OCI-LY3 (cell line): ENCODE results near the gene CTNNA1.

Experiments
- H2AFZ ChIP-seq: fragments of 200-600, 300-600 bp; shearing (Covaris generic); 2 replicates; pipeline ENCODE4 v1.6.0; 2014; ENCODE audit warnings: antibody characterized with exemption, low read depth, low read length
- H3K27ac ChIP-seq: fragments of 200-600, 300-600 bp; sonication (generic); 2 replicates; pipeline ENCODE4 v1.5.1; 2014; ENCODE audit warnings: mild to moderate bottlenecking, low read length, moderate library complexity, mixed read lengths
- H3K27me3 ChIP-seq: fragments of 200-600, 300-600 bp; sonication (generic); 2 replicates; pipeline ENCODE4 v1.6.1; 2014; ENCODE audit warnings: low read depth, low read length, mixed read lengths
- H3K36me3 ChIP-seq: fragments of 200-600, 300-600 bp; sonication (generic); replicated peaks from 2 replicates; pipeline ENCODE3; 2014; ENCODE audit warnings: low read depth, low read length, mixed read lengths
- H3K4me1 ChIP-seq: fragments of 300-600, 200-600 bp; sonication (generic); 2 replicates; pipeline ENCODE4 v1.6.1; 2014; ENCODE audit warnings: low read length, mixed read lengths
- H3K4me2 ChIP-seq: fragments of 200-600, 300-600 bp; sonication (generic); 2 replicates; pipeline ENCODE4 v1.6.1; 2014; ENCODE audit warnings: low read length, mixed read lengths
- H3K4me3 ChIP-seq: fragments of 300-600, 200-600 bp; sonication (generic); 2 replicates; pipeline ENCODE4 v1.5.1; 2014; ENCODE audit warnings: antibody characterized with exemption, mild to moderate bottlenecking, low read length, moderate library complexity
- H3K79me2 ChIP-seq: fragments of 300-600, 200-600 bp; shearing (Covaris generic); 2 replicates; pipeline ENCODE4 v1.6.1; 2014; ENCODE audit warnings: mild to moderate bottlenecking, low read length, mixed read lengths
- H3K9ac ChIP-seq: fragments of 300-600, 200-600 bp; shearing (Covaris generic); 2 replicates; pipeline ENCODE4 v1.6.0; 2014; ENCODE audit warnings: mild to moderate bottlenecking, low read length, moderate library complexity
- H3K9me3 ChIP-seq: fragments of 200-600, 300-600 bp; shearing (Covaris generic); 2 replicates; pipeline ENCODE4 v1.6.1; 2014; ENCODE audit warnings: low read length, mixed read lengths; ENCODE audit not compliant: insufficient read depth
- H4K20me1 ChIP-seq: fragments of 200-600, 300-600 bp; sonication (generic); 2 replicates; pipeline ENCODE4 v1.6.1; 2016; ENCODE audit warnings: low read length, mixed read lengths; ENCODE audit not compliant: insufficient read depth
- CTCF ChIP-seq: fragments of 200-600, 300-600 bp; sonication (generic); IDR thresholded peaks from 2 replicates; pipeline ENCODE4 v1.5.1; 2014; ENCODE audit warnings: antibody characterized with exemption, low read length, low read depth
- EZH2phosphoT487 ChIP-seq: fragments of 200-600 bp; shearing (Covaris generic); IDR thresholded peaks from 2 replicates; pipeline ENCODE4 v1.6.1; 2018; ENCODE audit warnings: antibody characterized with exemption, mixed run types, low read depth

CTNNA1 gene

GRCh38 chr5:138875552-138875875, 122.3 kb downstream of the CTNNA1 start:
- Histone ChIP-seq H3K4me1 (no peaks in the 10 kb centered on the region), H2AFZ (no peak overlapping the region), H3K9ac (no peak overlapping the region), H4K20me1 (no peaks in the 10 kb centered on the region), H3K36me3 (no peaks in the 10 kb centered on the region), H3K4me3 (no peak overlapping the region), H3K4me2 (no peak overlapping the region), H3K27ac (no peak overlapping the region), H3K9me3 (no peaks in the 10 kb centered on the region), H3K79me2 (no peaks in the 10 kb centered on the region), H3K27me3 (no peaks in the 10 kb centered on the region)
- TF ChIP-seq EZH2phosphoT487 = no peak
- TF ChIP-seq CTCF = no peak

GRCh38 chr5:138875946-138876345, 122.7 kb downstream of the CTNNA1 start:
- Histone ChIP-seq H3K4me1 (no peaks in the 10 kb centered on the region), H3K4me2 (no peak overlapping the region), H2AFZ (no peak overlapping the region), H3K9me3 (no peaks in the 10 kb centered on the region), H4K20me1 (no peaks in the 10 kb centered on the region), H3K79me2 (no peaks in the 10 kb centered on the region), H3K9ac (no peak overlapping the region), H3K36me3 (no peaks in the 10 kb centered on the region), H3K4me3 (no peak overlapping the region), H3K27ac (no peak overlapping the region), H3K27me3 (no peaks in the 10 kb centered on the region)
- TF ChIP-seq EZH2phosphoT487 (no peak), CTCF (no peak)

DNA sequence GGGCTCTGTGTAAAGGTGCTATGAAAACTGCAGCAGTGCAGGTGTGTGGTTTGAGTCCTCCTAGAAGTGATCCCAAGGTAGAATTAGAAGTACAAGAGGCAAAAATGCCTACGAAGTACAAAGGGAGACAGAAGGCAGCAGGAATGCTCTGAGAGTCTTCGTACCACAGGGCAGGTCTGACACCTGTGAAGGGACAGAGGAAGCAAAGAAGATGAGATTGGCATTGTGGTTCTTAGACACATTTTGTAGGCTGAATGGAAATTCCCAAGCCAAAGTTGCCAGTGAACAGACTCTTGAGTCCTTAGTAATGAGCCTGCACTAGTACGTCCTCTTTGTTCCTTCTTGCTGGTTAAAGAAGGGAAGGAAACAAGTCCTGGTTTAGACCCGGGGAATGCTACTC, 123.6 kb downstream of the CTNNA1 start:
- H3K36me3 ChIP-seq = no peaks in the 10 kb centered on the region
- no peaks in the 10 kb centered on the region for H3K79me2 ChIP-seq
- H3K4me1 ChIP-seq = no peaks in the 10 kb centered on the region
- no peaks in the 10 kb centered on the region for H3K27me3 ChIP-seq
- no peak for TF ChIP-seq EZH2phosphoT487
- no peak for TF ChIP-seq CTCF
- H3K4me2 ChIP-seq = no peak overlapping the region
- H3K4me3 ChIP-seq = no peak overlapping the region
- no peaks in the 10 kb centered on the region for H4K20me1 ChIP-seq
- H3K9me3 ChIP-seq = no peaks in the 10 kb centered on the region
- H3K27ac ChIP-seq = no peak overlapping the region
- H2AFZ ChIP-seq = no peak overlapping the region
- no peak overlapping the region for H3K9ac ChIP-seq

GRCh38 chr5:138878437-138879235, 125.4 kb downstream of the CTNNA1 start:
- Histone ChIP-seq H3K27ac (no peak overlapping the region), H3K27me3 (no peaks in the 10 kb centered on the region), H3K79me2 (no peaks in the 10 kb centered on the region), H3K4me3 (no peak overlapping the region), H3K9ac (no peak overlapping the region), H3K4me1 (no peaks in the 10 kb centered on the region), H3K9me3 (no peaks in the 10 kb centered on the region), H2AFZ (no peak overlapping the region), H4K20me1 (no peaks in the 10 kb centered on the region), H3K36me3 (no peaks in the 10 kb centered on the region), H3K4me2 (no peak overlapping the region)
- no peak for TF ChIP-seq CTCF
- TF ChIP-seq EZH2phosphoT487 = no peak
